Suppressor macrophage (primary cell): ENCODE measurements around the gene ALAS1.

Experiments used
- DNase-seq, 4 experiments: peaks; one replicate each; pipeline ENCODE4 v3.0.0-alpha.2; 2020 to 2022

Gene ALAS1

GRCh38 chr3:52234516-52235447 is 36.8 kb downstream of the ALAS1 start:
- no peak for DNase-seq

- DNase-seq: no peak
These were observed 38.5 kb downstream of the ALAS1 start for GRCh38 chr3:52236424-52236886.

- DNase-seq: no peak
These were observed 39.2 kb downstream of the ALAS1 start for GRCh38 chr3:52237006-52237656.

GRCh38 chr3:52237657-52238172 is 39.8 kb downstream of the ALAS1 start:
- DNase-seq: peak; percentile 84 to 92 (median 90)

- peak; percentile 65 to 83 (median 78) for DNase-seq
These were observed 40.3 kb downstream of the ALAS1 start for GRCh38 chr3:52238193-52238760.

GRCh38 chr3:52238761-52239701 is 41.1 kb downstream of the ALAS1 start, which contains the start of gene TWF2:
TSS of gene TWF2 (minus strand) at chr3:52239158. CDS start at chr3:52239016, 142 bp downstream.
- DNase-seq: peak; percentile 92 to 97 (median 94)

GRCh38 chr3:52240059-52240885 is 42.3 kb downstream of the ALAS1 start:
- peak; percentile 81 to 92 (median 88) for DNase-seq

GRCh38 chr3:52240886-52241370 is 43.0 kb downstream of the ALAS1 start:
- DNase-seq: no peak

GRCh38 chr3:52242039-52242438 is 44.1 kb downstream of the ALAS1 start:
- DNase-seq: no peak

- peak; percentile 92 to 98 (median 94) for DNase-seq
These were observed 46.0 kb downstream of the ALAS1 start for GRCh38 chr3:52243791-52244628.

- DNase-seq: peak; percentile 70 to 86 (median 78)
These were observed 47.6 kb downstream of the ALAS1 start, which contains the start of gene PPM1M for GRCh38 chr3:52245322-52246263. TSS of gene PPM1M (plus strand) at chr3:52245759. CDS start at chr3:52245825, 66 bp downstream.

- no peak for DNase-seq
These were observed 48.3 kb downstream of the ALAS1 start for GRCh38 chr3:52246264-52246620.

GRCh38 chr3:52246728-52247408 is 48.9 kb downstream of the ALAS1 start:
- DNase-seq: peak; percentile 66 to 84 (median 78)

GRCh38 chr3:52247409-52248164 is 49.6 kb downstream of the ALAS1 start:
- DNase-seq: peak in 3 of 4 experiments; percentile 40 to 53 (median 41)

- DNase-seq: no peak
These were observed 50.2 kb downstream of the ALAS1 start for GRCh38 chr3:52248165-52248541.

- DNase-seq: no peak
These were observed 51.0 kb downstream of the ALAS1 start for GRCh38 chr3:52248816-52249547.
